ENCODE measurements around the gene PDHX.

Gene PDHX

DNA sequence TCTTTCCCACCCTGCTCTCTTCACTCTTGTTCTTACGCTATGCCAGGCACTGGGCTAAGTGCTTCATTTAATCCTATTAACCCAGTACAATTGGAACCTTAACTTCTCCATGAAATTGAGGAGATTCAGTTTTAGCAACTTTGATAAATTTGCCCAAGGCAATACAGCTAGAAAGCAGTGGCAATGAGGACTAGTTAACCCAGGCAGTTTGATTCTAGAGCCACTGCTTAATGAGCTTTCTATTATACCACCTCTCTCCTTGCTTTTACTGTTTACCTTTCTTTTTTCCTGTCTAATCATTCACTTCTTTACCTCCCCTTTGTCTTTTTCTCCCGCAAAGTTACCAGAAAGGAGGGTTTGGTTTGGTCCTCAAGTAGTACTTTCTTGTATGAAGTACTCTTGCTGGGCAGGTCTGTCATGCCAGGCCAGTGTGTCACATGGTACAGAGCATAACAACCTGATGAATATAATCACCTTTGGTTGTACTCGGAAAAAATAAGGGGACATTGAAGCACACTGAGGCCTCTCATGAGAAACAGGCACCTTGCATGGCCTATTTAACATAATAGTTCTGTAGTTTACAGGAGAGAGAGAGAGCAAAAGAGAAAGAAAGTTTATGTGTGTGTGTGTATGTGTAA, 70.6 kb downstream of the PDHX start:
- peak; percentile 36 for DNase-seq (ENCODE audit: low read depth)
- H3K4me3 ChIP-seq (ENCODE audit: low read length) = no peak overlapping the region
- TF ChIP-seq, protein P1, sequence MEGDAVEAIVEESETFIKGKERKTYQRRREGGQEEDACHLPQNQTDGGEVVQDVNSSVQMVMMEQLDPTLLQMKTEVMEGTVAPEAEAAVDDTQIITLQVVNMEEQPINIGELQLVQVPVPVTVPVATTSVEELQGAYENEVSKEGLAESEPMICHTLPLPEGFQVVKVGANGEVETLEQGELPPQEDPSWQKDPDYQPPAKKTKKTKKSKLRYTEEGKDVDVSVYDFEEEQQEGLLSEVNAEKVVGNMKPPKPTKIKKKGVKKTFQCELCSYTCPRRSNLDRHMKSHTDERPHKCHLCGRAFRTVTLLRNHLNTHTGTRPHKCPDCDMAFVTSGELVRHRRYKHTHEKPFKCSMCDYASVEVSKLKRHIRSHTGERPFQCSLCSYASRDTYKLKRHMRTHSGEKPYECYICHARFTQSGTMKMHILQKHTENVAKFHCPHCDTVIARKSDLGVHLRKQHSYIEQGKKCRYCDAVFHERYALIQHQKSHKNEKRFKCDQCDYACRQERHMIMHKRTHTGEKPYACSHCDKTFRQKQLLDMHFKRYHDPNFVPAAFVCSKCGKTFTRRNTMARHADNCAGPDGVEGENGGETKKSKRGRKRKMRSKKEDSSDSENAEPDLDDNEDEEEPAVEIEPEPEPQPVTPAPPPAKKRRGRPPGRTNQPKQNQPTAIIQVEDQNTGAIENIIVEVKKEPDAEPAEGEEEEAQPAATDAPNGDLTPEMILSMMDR (IDR thresholded peaks at IDR 0.05; ENCODE audit: insufficient read depth, low read depth, low read length, missing control alignments) = no peak

DNA sequence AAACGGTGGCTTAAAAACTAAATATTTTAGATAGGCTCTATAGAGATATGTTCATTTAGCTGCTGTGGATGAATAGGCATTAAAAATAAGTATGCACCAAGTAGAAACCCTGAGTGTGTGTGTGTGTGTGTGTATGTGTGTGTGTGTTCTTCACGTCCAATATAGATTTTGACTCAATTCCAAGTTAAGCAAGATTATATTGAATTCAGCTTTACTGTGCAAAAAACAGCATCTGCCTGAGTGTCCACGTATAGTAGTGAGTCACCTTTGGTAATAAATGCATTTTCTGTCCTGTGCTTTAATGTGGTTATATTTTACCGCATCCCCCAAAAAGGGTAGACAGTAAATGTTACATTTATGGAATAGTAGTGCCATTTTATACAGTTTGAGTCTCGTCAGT, 71.2 kb downstream of the PDHX start:
- DNase-seq (ENCODE audit: low read depth) = no peak
- TF ChIP-seq, protein P1 (IDR thresholded peaks at IDR 0.05; ENCODE audit: insufficient read depth, low read depth, low read length, missing control alignments) = no peak

DNA sequence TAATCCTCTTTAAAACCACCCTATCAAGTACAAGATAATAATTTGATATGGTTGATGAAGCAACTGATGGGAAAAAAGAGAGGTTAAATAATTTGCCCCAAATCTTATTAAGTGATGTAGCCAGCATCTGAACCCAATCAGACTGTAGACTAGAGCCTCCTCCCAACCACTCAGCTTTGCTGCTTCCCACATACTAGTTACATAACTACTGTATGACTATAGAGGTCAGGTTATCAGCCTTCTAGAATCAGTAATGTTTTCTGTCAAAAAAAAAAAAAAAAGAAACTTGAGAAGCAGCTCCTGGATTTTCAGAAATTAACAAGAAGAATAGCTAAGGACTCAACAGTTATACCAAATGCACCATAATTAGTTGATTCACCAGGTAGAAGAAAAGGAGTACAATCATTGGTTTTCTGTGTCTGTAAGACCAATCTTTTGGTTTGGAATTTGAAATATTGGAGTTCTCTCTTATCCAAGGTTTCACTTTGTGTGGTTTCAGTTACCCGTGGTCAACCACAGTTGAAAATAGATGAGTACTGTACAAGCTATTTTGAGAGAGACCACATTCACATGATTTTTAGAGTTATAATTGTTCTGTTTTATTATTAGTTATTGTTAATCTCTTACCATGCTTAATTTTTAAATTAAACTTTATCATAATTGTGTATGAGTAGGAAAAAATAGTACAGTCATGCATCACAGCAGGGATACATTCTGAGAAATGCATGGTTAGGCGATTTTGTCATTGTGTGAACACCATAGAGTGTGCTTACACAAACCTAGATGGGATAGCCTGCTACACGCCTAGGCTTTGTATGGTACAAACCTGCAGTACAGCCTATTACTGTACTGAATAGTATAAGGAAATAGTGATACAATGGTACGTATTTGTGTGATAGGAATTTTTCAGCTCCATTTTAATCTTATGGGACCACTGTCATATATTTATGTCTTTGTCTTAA, 72.2 kb downstream of the PDHX start:
- DNase-seq (ENCODE audit: low read depth) = no peak
- no peak overlapping the region for H3K4me3 ChIP-seq (ENCODE audit: low read length)
- TF ChIP-seq, protein P1 (IDR thresholded peaks at IDR 0.05; ENCODE audit: insufficient read depth, low read depth, low read length, missing control alignments) = no peak

More for the DNA sequence above, 71.2 kb downstream of the PDHX start:
- no peak overlapping the region for H3K4me3 ChIP-seq (ENCODE audit: low read length)

DNA sequence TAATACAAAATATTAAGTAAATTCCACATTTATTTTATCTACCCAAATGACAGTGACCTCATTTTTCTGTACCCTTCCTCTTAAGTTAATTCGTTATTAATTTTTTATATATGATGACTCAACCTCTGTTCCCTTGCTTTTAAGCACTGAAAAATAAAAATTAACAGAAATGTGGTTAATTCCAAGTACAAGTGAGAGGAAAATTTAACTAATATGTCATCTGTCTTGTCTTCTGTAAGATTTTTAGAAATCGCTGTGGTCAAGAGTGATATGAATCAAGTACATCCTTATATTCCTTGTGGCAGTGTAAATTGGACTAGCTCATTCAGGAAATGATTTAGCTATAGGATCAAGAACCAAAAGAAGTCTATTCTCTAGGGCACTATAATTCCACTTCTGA, 74.5 kb downstream of the PDHX start:
- no peak for DNase-seq (ENCODE audit: low read depth)
- TF ChIP-seq, protein P1 (IDR thresholded peaks at IDR 0.05; ENCODE audit: insufficient read depth, low read depth, low read length, missing control alignments) = no peak
- no peak overlapping the region for H3K4me3 ChIP-seq (ENCODE audit: low read length)

DNA sequence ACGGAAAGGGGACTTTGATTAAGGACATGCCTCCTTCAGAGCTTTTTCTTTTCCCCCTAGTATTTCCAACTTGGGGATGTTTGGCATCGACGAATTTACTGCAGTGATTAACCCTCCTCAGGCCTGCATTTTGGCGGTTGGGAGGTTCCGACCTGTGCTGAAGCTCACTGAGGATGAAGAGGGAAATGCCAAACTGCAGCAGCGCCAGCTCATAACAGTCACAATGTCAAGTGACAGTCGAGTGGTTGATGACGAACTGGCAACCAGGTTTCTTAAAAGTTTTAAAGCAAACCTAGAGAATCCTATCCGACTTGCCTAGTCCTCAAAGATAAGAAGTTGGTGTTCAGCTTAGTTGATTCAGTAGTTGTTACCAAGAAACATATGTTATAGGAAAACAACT, 78.4 kb downstream of the PDHX start:
- TF ChIP-seq, protein P1 (IDR thresholded peaks at IDR 0.05; ENCODE audit: insufficient read depth, low read depth, low read length, missing control alignments) = no peak
- H3K4me3 ChIP-seq (ENCODE audit: low read length) = no peak overlapping the region
- DNase-seq (ENCODE audit: low read depth) = no peak

DNA sequence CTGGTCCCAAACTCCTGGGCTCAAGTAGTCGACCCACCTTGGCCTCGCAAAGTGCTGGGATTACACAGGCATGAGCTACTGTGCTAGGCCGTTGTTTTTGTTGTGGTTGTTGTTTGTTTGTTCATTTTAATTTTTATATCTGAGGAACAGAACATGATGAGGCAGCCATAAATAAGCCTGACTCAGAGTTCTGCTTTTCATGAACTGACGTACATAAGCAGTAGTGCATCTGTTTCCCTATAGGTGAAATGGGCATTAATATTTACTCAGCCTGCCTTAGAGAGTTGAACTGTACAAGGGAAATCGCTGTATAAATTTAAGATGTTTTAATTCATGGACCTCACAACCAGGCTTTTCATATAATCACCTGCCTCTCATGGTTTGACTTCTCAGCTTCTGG, 80.5 kb downstream of the PDHX start:
- TF ChIP-seq, protein P1 (IDR thresholded peaks at IDR 0.05; ENCODE audit: insufficient read depth, low read depth, low read length, missing control alignments) = no peak
- no peak overlapping the region for H3K4me3 ChIP-seq (ENCODE audit: low read length)
- no peak for DNase-seq (ENCODE audit: low read depth)

Data from epithelial cell of esophagus (primary cell).